Activated CD8-positive, alpha-beta T cell treated with anti-CD3 and anti-CD28 coated beads for 36 hours (primary cell): Measurements from ENCODE around the gene CDH2. TPM values are rescaled to one million over a fixed set of nuclear protein-coding genes. Genes with fewer than 3 reads are reported as not detected.

Experiments
- ATAC-seq: fragments of 200-7000 bp; cut with Tn5 transposase; one replicate; pipeline ENCODE4 v1.10.0; 2021; ENCODE audit warnings: mild to moderate bottlenecking, moderate library complexity
- CTCF ChIA-PET: fragments of 350-600 bp; sonication (Branson Sonifier 250); formaldehyde crosslinking; loops from one replicate; lab custom pipeline; 2021; ENCODE audit warnings: antibody characterized with exemption; lab: Charles Lee
- POLR2A ChIA-PET: fragments of 350-600 bp; sonication (Branson Sonifier 250); formaldehyde crosslinking; loops from one replicate; lab custom pipeline; 2021; ENCODE audit warnings: antibody characterized with exemption; lab: Charles Lee
- DNase-seq: peaks from one replicate; pipeline ENCODE4 v3.0.0-alpha.2; 2020
- H3K27ac Mint-ChIP-seq: one replicate; pipeline ENCODE4 v1.8.0; 2021; ENCODE audit warnings: mild to moderate bottlenecking, mixed read lengths
- H3K27me3 Mint-ChIP-seq: one replicate; pipeline ENCODE4 v1.8.0; 2021; ENCODE audit warnings: mixed read lengths
- H3K36me3 Mint-ChIP-seq: one replicate; pipeline ENCODE4 v1.8.0; 2021; ENCODE audit warnings: low read depth, mixed read lengths
- H3K4me1 Mint-ChIP-seq: one replicate; pipeline ENCODE4 v1.8.0; 2021; ENCODE audit warnings: low read depth, mixed read lengths
- H3K4me3 Mint-ChIP-seq: one replicate; pipeline ENCODE4 v1.8.0; 2021; ENCODE audit warnings: mild to moderate bottlenecking, moderate library complexity, mixed read lengths
- H3K9me3 Mint-ChIP-seq: one replicate; pipeline ENCODE4 v1.8.0; 2021; ENCODE audit warnings: mixed read lengths
- CTCF ChIP-seq: fragments of 200-600 bp; IDR thresholded peaks from one replicate; pipeline ENCODE4 v1.8.0; 2022; ENCODE audit warnings: antibody characterized with exemption, mild to moderate bottlenecking
- intact Hi-C: fragments of 100-400 bp; cut with micrococcal nuclease; formaldehyde crosslinking; loops from one replicate; pipeline ENCODE4 v1.10.0; 2022
- total RNA-seq, 2 experiments: library from RNA; stranded (reverse); gene quantifications; one replicate each; pipeline ENCODE4 v1.2.3, GENCODE V29; 2021

CDH2 gene
- total RNA-seq, 2 experiments from 2014 or later, result 0.18 TPM; not detected in 1

GRCh38 chr18:28201056-28201455 is 24.1 kb upstream of the CDH2 start:
- no peak overlapping the region for H3K27ac Mint-ChIP-seq
- ChIA-PET CTCF (no interaction called here), POLR2A (no interaction called here)
- H3K36me3 Mint-ChIP-seq, result no peaks in the 10 kb centered on the region
- H3K27me3 Mint-ChIP-seq, result no peaks in the 10 kb centered on the region
- ATAC-seq (no peak), DNase-seq (no peak)
- peaks cover 4% of the 10 kb centered on the region for H3K9me3 Mint-ChIP-seq
- no peaks in the 10 kb centered on the region for H3K4me1 Mint-ChIP-seq
- no peak for TF ChIP-seq CTCF
- H3K4me3 Mint-ChIP-seq, result no peak overlapping the region
- intact Hi-C loops, result no loop called here

- no peak overlapping the region for H3K27ac Mint-ChIP-seq
- TF ChIP-seq CTCF, result no peak
- no peaks in the 10 kb centered on the region for H3K4me1 Mint-ChIP-seq
- no peak for DNase-seq
- ChIA-PET POLR2A (no interaction called here), CTCF (no interaction called here)
- H3K9me3 Mint-ChIP-seq, result peaks cover 2% of the 10 kb centered on the region
- H3K36me3 Mint-ChIP-seq, result no peaks in the 10 kb centered on the region
- ATAC-seq, result no peak
- intact Hi-C loops, result no loop called here
- H3K27me3 Mint-ChIP-seq, result no peaks in the 10 kb centered on the region
- no peak overlapping the region for H3K4me3 Mint-ChIP-seq
Observed at GRCh38 chr18:28198620-28199019, 21.7 kb upstream of the CDH2 start.

- ATAC-seq, result no peak
- TF ChIP-seq CTCF, result no peak
- Mint-ChIP-seq H3K4me3 (no peak overlapping the region), H3K9me3 (no peaks in the 10 kb centered on the region), H3K36me3 (no peaks in the 10 kb centered on the region), H3K4me1 (no peaks in the 10 kb centered on the region), H3K27me3 (no peaks in the 10 kb centered on the region), H3K27ac (no peak overlapping the region)
- CTCF ChIA-PET, result no interaction called here
- DNase-seq, result no peak
- POLR2A ChIA-PET, result no interaction called here
- intact Hi-C loops, result no loop called here
Observed at GRCh38 chr18:28193177-28193778, 16.3 kb upstream of the CDH2 start.

GRCh38 chr18:28189400-28190239 is 12.7 kb upstream of the CDH2 start:
- no peaks in the 10 kb centered on the region for H3K27me3 Mint-ChIP-seq
- CTCF ChIA-PET, result interaction anchor here (1.0 kb wide), 1 partner anchor 584 kb away, joined by 3 read pairs; no protein-coding TSS in a partner anchor
- POLR2A ChIA-PET, result no interaction called here
- TF ChIP-seq CTCF, result peak; percentile 60
- H3K4me1 Mint-ChIP-seq, result no peaks in the 10 kb centered on the region
- intact Hi-C loops, result no loop called here
- H3K9me3 Mint-ChIP-seq, result no peaks in the 10 kb centered on the region
- ATAC-seq (no peak), DNase-seq (peak; percentile 53)
- no peaks in the 10 kb centered on the region for H3K36me3 Mint-ChIP-seq
- no peak overlapping the region for H3K4me3 Mint-ChIP-seq
- H3K27ac Mint-ChIP-seq, result no peak overlapping the region

- Mint-ChIP-seq H3K4me1 (no peaks in the 10 kb centered on the region), H3K27me3 (peaks cover 6% of the 10 kb centered on the region), H3K36me3 (no peaks in the 10 kb centered on the region), H3K27ac (no peak overlapping the region), H3K9me3 (no peaks in the 10 kb centered on the region), H3K4me3 (no peak overlapping the region)
- no peak for TF ChIP-seq CTCF
- intact Hi-C loops, result no loop called here
- ChIA-PET CTCF (no interaction called here), POLR2A (no interaction called here)
- ATAC-seq (no peak), DNase-seq (no peak)
Observed at GRCh38 chr18:28185121-28185520, 8.2 kb upstream of the CDH2 start.
